GM18909 (cell line): ENCODE data around the gene ZNF467.

Experiments used
- ATAC-seq: cut with Tn5 transposase; IDR thresholded peaks from one replicate; pipeline ENCODE4 v1.9.1; 2021; ENCODE audit warnings: mild to moderate bottlenecking; ENCODE audit not compliant: unreplicated experiment, poor library complexity

The ZNF467 gene

DNA sequence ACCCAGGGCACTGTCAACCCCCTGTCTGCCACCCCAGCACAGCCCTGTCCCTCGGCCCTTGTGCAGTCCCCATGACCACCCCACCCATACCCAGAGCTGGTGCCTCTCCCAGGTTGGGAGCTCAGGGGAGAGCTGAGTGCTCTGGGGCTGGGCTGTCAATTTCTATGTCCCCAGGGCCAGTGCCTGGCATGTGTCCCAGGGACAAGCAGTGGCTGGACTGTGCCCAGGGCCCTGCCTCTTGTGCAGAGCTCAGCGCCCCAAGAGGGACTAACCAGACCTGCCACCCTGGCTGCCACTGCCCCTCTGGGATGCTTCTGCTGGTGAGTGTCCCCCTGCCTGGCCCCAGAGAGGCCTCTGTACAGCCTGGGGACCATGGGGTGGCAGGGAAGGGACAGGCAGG, 35.8 kb upstream of the ZNF467 start:
- ATAC-seq, result no peak

DNA sequence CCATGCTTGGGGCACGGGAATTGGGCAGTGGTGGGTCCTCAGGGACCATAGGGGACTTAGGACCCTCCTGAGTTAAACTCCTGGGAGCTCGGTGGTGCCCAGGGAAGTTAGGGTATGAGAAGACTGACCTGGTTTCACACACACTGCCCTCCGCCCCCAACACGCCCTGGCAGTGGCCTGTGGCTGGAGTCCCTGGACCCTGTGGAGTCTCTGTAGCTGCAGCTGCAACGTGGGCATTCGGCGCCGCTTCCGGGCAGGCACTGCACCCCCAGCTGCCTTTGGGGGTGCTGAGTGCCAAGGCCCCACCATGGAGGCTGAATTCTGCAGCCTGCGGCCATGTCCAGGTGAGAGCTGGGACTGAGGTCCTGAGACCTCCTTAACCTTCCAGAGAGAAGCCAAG, 34.9 kb upstream of the ZNF467 start:
- ATAC-seq, result no peak

DNA sequence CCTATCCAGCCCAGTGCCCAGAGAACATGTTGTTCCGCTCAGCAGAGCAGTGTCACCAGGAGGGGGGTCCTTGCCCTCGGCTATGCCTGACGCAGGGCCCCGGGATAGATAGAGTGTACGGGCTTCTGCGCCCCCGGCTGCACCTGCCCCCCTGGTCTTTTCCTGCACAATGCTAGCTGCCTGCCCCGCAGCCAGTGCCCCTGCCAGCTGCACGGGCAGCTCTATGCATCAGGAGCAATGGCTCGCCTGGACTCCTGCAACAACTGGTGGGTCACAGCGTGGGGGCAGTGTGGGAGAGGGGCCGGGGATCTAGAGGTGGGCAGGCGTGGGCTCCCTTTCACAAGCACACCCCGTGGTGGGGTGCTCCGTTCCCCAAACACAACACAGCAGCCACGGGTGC, 33.3 kb upstream of the ZNF467 start:
- no peak for ATAC-seq

DNA sequence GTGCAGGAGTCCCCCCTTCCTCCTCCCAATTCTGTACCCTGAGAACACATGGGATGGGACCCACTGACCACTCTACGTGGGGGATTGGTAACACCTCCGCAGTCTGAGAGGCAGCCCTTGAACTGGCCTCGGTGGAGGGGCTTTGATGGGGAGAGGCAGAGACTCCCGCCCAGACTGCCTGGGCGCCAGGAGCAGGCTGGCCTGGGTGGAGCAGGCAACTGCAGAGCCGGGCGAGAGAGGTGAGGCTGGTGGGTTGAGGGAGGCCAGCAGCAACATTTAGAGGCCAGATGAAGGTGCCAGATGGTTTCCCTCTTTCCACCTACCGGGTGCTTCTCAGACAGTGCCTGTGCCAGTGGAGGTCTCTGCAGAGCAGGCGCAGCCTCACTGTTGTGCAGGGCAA, 30.7 kb upstream of the ZNF467 start:
- ATAC-seq, result no peak

DNA sequence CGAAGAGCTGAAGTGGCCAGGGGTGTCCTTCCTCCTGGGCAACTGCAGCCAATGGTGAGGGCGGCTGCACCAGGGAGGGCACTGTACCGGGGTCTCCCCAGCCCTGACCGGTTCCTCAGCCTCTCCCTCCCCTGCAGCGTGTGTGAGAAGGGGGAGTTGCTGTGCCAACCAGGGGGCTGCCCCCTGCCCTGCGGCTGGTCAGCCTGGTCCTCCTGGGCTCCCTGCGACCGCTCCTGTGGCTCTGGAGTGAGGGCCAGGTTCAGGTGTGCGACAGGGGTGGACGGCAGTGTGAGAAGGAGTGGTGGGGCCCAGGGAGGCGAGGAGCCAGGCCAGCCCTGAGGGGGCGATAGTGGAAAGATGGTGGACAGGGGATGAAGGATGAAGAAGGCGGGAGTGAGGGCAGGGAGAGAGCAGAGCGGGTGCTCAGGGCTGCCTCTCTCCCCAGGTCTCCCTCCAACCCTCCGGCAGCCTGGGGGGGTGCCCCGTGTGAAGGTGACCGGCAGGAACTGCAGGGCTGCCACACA, 30.2 kb upstream of the ZNF467 start:
- ATAC-seq, result no peak

DNA sequence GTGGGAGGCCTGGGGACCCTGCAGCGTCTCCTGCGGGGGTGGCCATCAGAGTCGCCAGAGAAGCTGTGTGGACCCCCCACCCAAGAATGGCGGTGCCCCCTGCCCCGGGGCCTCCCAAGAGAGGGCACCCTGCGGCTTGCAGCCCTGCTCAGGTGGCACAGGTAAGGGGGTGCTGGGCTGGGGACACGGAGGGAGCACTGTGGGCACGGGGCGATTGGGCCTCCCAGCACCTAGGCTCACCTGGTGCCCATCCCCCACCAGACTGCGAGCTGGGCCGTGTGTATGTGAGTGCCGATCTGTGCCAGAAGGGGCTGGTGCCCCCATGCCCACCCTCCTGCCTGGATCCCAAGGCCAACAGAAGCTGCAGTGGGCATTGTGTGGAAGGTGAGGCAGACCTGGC, 29.6 kb upstream of the ZNF467 start:
- no peak for ATAC-seq

DNA sequence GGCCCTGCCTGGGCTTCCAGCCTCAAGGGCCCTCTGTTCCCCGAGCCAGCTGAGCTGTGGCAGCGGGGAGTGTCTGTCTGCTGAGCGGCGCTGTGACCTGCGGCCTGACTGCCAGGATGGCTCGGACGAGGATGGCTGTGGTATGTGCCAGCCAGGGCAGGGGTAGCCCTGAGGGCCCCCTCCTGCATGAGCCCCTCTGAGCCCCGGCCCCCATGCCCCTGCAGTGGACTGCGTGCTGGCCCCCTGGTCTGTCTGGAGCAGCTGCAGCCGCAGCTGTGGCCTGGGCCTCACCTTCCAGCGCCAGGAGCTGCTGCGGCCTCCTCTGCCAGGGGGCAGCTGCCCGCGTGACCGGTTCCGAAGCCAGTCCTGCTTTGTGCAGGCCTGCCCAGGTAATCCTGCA, 28.4 kb upstream of the ZNF467 start:
- no peak for ATAC-seq

DNA sequence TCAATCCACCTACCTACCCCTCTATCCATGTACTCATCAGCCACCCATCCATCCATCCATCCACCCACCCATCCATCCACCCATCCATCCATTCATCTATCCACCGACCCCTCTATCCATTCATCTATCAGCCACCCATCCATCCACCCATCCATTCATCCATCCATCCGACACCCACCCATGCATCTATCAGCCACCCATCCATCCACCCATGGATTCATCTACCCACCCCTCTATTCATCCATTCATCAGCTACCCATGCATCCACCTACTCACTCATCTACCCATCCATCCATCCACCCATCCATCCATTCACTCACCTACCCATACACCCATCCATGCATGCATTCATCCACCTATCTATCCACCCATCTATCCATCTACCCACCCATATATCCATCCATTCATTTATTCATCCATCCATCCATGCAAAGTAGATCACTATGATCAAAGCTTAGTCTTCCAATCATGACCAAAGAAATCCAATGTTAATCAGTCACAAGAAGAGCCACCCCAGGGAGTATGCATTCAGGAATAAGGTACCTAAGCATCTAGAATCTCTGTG, 27.7 kb upstream of the ZNF467 start:
- ATAC-seq, result no peak

DNA sequence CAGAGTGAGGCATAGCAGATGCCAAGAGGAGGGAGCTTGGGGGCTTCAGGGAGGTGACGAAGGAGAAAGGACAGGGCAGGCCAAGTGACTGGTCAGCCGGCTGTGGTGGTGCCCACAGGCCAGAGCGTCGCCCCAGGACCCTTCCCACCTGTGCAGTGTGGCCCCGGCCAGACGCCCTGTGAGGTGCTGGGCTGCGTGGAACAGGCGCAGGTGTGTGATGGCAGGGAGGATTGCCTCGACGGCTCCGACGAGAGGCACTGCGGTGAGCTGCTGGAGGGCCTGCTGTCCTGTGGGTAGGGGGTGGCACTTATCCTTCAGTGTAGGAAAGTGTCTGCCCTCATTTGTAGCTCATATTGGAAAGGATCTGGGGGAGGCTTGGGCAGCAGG, 26.8 kb upstream of the ZNF467 start:
- no peak for ATAC-seq

DNA sequence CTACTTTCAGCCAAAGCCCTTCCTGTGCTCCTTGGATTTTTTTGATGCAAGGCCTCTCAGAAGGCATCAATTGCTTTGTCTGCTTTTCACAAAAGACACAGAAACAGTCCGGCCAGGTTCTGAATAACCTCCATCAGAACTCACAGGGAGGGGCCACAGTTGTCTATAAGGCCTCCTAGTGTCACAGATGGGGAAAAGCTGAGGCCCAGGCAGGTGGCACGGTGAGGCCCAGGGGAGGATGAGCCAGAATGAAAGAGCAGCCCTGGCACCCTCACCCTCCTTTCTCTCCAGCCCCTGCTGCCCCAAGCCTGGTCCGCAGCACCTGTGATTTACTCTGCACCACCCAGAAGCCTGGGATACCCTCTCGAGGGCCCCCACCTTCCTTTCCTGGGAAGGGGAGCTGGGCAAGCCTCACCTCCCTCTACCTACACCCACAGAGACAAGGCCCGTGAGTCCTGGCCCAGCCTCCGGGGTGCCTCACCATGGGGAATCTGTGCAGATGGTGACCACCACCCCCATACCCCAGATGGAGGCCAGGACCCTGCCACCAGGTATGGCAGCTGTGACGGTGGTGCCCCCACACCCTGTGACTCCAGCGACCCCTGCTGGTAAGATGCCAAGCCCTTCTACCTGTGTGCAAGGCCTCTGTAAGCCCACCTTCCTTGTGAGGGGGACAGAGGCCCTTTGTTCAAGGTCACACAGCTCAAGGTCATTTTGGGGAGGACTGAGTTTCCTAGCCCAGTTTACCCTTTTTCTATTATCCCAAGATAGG, 26.2 kb upstream of the ZNF467 start:
- no peak for ATAC-seq

DNA sequence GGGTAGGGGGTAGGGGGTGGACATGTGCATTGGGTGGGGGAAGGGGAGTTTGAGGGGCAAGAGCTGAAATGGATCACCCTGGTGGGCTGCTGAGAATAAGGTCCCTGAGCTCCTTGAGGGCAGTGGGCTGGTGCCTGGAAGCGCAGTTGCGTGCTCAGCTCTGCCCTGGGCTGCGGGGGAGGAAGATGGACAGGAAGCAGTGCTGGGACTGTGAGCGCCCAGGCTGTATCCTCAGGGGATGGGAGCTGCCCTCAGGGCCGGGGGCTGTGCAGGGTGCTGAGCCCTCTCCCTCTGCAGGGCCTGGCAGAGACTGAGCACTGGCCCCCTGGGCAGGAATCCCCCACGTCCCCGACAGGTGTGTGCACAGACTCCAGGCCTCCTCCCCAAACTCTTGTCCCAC, 24.4 kb upstream of the ZNF467 start:
- ATAC-seq, result no peak

DNA sequence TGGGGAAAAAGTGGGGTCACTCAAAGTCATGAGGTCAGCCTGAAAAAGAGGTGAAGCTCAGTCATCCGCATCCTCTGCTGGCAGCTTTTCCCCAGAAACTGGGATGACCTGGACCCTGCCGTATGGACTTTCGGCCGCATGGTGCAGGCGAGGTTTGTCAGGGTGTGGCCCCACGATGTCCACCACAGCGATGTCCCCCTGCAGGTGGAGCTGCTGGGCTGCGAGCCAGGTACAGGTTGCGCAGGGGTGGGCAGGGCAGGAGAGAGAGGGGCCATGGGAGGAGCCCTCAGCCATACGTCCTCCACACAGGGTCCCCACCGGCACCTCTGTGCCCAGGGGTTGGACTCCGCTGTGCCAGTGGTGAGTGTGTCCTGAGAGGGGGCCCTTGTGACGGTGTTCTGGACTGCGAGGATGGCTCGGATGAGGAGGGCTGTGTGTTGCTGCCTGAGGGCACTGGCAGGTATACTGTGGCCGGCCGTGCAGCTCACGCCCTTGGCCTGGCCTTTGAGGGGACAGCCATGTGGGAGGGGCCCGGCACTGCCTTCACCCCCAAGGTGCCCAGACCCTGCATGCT, 23.0 kb upstream of the ZNF467 start:
- ATAC-seq, result no peak

DNA sequence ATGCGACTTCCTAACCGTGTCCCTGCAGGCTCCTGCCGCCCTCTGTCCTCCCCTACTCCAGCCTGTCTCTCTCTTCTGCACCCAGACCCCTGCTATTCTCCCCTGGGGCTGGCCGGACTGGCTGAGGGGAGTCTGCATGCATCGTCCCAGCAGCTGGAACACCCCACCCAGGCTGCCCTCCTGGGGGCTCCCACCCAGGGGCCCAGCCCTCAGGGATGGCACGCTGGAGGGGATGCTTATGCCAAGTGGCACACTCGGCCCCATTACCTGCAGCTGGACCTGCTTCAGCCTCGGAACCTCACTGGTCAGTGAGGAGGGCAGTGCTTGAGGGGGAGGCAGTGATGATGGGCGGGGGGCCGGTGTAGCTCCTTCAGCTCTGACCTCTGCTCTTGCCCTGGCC, 21.7 kb upstream of the ZNF467 start:
- ATAC-seq, result no peak

DNA sequence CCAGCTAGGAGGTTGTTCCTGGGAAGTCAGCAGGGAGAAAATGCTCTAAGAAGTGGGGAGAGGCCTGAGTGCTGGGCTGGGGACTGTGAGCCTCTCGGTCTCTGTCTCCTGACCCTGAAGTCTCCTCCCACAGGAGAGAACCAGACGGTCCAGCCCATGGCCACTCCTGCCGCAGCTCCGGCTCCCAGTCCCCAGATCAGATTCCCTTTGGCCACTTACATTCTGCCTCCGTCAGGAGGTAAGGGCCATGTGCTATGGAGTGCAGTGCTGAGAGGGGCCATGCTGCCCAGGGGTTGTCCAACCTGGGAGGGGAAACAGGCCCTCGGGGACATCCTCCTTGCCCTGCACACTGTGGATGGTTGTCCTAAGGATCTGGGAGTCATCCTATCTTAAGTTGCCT, 21.3 kb upstream of the ZNF467 start:
- ATAC-seq, result no peak

DNA sequence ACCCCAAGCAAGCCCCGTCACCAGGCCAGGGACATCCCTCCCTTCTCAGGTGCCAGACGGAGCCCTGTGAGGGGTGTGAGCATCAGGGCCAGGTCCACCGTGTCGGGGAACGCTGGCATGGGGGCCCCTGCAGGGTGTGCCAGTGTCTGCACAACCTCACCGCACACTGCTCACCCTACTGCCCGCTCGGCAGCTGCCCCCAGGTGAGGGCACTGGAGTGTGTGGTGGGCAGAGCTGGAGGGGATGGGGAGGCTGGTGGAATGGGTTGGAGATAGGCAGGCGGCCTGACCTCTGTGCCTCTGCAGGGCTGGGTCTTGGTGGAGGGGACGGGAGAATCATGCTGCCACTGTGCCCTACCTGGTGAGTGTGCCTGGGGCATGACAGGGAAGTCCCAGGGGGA, 19.9 kb upstream of the ZNF467 start:
- ATAC-seq, result no peak

DNA sequence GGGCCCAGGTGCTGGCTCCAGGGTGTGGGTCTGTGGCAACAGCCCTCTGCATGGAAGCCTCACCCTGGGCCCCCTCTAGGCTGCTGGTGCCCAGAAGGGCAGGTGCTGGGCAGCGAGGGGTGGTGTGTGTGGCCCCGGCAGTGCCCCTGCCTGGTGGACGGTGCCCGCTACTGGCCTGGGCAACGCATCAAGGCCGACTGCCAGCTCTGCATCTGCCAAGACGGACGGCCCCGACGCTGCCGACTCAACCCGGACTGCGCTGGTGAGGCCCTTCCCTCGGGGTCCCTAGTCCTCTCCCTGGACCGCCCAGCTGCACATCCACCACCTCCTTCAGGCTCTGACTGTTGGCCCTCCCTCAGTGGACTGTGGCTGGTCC, 18.8 kb upstream of the ZNF467 start:
- ATAC-seq, result no peak

DNA sequence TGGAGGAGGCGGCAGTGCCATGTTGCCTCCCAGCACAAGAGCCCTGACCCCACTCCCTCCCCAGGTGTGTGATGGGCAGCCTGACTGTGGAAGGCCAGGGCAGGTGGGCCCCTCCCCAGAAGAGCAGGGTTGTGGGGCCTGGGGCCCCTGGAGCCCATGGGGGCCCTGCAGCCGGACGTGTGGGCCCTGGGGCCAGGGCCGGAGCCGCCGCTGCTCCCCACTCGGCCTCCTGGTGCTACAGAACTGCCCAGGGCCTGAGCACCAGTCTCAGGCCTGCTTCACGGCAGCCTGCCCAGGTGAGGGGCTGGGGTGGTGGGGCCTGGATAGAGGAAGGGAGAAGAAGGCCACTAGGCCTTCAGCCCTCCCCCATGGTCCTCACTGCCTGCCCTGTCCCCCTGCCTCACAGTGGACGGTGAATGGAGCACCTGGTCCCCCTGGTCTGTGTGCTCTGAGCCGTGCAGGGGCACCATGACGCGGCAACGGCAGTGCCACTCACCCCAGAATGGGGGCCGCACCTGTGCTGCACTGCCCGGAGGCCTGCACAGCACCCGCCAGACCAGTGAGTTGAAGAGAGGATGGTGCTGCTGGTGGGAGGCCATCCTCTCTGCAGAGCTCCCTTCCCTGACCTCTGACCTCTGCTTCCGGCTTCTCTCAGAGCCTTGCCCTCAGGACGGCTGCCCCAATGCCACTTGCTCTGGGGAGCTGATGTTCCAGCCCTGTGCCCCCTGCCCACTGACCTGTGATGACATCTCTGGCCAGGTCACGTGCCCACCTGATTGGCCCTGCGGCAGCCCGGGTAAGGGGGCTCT, 18.2 kb upstream of the ZNF467 start:
- no peak for ATAC-seq

DNA sequence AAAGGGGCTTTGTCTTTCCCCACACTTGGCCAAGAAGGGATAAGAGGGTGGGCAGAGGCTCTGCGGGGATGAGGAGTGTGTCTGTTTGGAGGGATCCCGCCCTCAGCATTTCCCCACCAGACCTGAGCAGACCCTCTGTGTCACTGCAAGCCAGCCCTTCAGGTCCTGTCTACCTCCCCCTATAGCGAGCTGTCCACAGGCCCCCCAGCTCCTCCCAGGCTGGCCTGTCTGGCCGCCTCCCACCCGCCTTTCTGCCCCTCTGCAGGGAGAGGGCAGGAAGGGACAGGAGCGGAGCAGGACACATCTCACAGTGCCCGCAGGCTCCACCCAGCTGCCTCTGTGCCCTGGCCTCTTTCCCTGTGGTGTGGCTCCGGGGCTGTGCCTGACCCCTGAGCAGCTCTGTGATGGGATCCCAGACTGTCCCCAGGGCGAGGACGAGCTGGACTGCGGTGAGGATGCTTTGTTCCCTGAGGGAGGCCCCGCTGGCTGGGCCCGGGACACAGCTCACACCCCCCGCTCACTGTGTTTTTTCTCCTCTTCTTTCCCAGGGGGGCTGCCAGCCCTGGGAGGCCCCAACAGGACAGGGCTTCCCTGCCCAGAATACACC, 17.5 kb upstream of the ZNF467 start:
- ATAC-seq, result no peak

DNA sequence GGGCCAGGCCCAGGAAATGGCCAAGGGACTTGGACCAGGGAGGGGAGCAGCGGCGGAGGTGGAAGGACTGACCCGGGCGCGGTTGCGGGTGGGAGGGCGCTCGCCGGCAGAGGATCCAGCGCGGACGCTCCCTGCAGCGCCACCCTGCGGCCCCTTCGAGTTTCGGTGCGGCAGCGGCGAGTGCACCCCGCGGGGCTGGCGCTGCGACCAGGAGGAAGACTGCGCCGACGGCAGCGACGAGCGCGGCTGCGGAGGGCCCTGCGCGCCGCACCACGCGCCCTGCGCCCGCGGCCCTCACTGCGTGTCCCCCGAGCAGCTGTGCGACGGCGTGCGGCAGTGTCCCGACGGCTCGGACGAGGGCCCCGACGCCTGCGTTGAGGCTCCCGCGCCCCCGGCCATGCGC, 16.8 kb upstream of the ZNF467 start:
- no peak for ATAC-seq

DNA sequence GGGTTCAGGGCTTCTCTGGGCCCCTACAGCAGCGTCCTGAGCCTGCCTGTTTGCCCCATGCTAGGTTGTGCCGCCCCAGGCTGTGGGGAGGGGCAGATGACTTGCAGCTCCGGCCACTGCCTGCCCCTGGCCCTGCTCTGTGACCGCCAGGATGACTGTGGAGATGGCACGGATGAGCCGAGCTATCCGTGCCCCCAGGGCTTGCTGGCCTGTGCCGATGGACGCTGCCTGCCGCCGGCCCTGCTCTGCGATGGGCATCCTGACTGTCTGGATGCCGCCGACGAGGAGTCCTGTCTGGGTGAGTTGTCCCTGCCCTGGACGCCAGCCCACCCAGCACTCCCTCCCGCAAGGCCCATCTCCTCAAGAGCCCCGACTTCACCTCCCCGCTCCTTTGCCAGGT, 15.7 kb upstream of the ZNF467 start:
- ATAC-seq, result no peak
